Right cardiac atrium (tissue), 5 donors: ENCODE results near the gene CPAMD8. TPM values are rescaled to one million over a fixed set of nuclear protein-coding genes. Genes with fewer than 3 reads are reported as not detected.
A peak's percentile ranks its signal among the peaks of the same experiment; 100 is the strongest.

Experiments
- ATAC-seq, 2 donors: fragments of 200-7000 bp; cut with Tn5 transposase; one replicate each; pipeline versions ENCODE4 v1.8.0 to v1.9.1; 2020; ENCODE audit warnings: moderate library complexity in 2 of 2, mild to moderate bottlenecking in 1 of 2
- DNase-seq, 3 donors: peaks; one replicate each; pipeline ENCODE4 v3.0.0-alpha.2; 2020
- H3K27ac ChIP-seq: one replicate; pipeline ENCODE4 v1.5.1; 2013; ENCODE audit warnings: mild to moderate bottlenecking, low read length, control low read depth, moderate library complexity
- H3K27me3 ChIP-seq: one replicate; pipeline ENCODE4 v1.6.1; 2013; ENCODE audit not compliant: control insufficient read depth, insufficient read depth
- H3K4me1 ChIP-seq: one replicate; pipeline ENCODE4 v1.6.1; 2013; ENCODE audit warnings: low read length; ENCODE audit not compliant: control insufficient read depth, insufficient read depth
- H3K4me3 ChIP-seq: one replicate; pipeline ENCODE4 v1.5.1; 2013; ENCODE audit warnings: low read length, control low read depth
- H3K9me3 ChIP-seq: one replicate; pipeline ENCODE4 v1.6.1; 2013; ENCODE audit warnings: low read length; ENCODE audit not compliant: control insufficient read depth
- WGBS: extraction: QIAGEN DNeasy Blood & Tissue Kit; methylation state at CpG from one replicate; pipeline ENCODE4 v1.1.7; 2013; 5-methylcytosine and 5-hydroxymethylcytosine counted together
- intact Hi-C, 4 donors: fragments of 100-400 bp; cut with DNase I; formaldehyde crosslinking; loops; one replicate each; pipeline versions ENCODE4 v1.11.0 to v1.14.0; 2022 to 2023
- polyA plus RNA-seq: library from polyadenylated mRNA; stranded (reverse); fragments of 200-250 nt; gene quantifications from one replicate; pipeline ENCODE4 v1.2.3, GENCODE V29; 2013
- total RNA-seq, 4 donors: library from RNA; stranded (reverse); fragmentation: NEBNext Ultra II Directional; extraction: Animal tissue kit (Norgen Biotek cat#: 25700); gene quantifications; one replicate each; pipeline ENCODE4 v1.2.1, GENCODE V29; 2021
- donor health status: healthy with polysubstance abuse.
- donor health status: DM: no; HTN: yes; CAD: no.
- donor health status: DM: no; HTN: no; CAD: no.
- donor health status: DM: no; HTN: yes; CAD: no; lungs with severe emphysema.
- donor health status: DM: yes; HTN: yes; CAD: no.

The CPAMD8 gene
- total and polyA plus RNA-seq, 5 donors: 2.4 to 19.7 (median 9.6) TPM

DNA sequence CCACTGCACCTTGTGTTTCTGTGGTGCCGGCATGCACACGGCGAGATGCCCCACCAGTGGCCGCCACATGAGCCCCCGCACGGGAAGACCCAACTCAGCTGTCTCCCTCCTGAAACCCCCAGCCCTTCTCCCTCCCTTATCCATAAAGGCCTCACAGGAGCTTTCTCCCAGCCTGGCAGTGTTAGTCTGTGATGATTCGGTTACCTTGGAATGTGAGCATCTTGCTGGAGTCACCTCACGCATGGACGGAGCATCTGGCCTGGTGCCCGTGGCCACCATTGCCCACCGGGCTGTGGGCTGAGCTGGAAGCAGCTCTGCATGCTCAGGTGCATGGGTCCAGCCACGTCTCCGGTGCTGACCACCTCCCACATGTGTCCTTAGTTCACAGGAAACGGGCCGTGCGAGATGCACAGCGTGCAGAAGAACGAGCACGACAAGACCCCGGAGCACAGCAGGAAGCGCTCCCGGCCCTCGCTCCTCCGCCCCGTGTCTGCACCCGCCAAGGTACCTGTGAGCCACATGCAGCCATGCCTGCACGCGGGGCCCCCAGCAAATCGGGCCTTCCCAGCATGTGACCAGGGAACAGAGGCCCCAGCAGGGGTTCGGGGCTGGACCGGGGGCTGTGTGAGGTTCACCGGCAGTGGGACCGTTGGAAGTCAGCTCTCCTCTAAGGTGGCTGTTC, 175.4 kb downstream of the CPAMD8 start:
- intact Hi-C loops: no loop called here
- WGBS: 93% methylated on average over 33 of the region's 33 CpGs
- ATAC-seq: no peak

DNA sequence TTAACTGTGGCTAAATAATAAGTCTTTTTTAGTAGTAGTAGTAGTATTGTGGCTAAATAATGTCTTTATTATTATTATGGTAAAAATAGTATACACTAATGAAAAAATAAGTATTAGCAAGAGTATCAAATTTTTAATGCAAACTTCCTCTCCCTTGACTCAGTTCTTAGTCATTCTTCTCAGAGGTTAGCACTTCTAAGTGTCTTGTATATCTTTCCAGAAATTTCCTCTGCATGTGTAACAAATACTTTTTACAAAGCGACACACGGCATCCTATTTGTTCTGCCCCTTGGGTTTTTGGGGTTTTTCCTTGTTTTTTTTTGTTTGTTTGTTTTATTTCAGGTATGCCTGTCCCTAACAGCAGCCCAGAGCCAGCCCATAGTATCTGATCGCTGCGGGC, 176.5 kb downstream of the CPAMD8 start:
- DNase-seq: no peak
- intact Hi-C loops: no loop called here
- WGBS: 96% methylated on average over 4 of the region's 4 CpGs
- Histone ChIP-seq H3K4me3 (no peak overlapping the region), H3K4me1 (no peaks in the 10 kb centered on the region), H3K9me3 (no peaks in the 10 kb centered on the region), H3K27me3 (no peaks in the 10 kb centered on the region), H3K27ac (no peak overlapping the region)
- ATAC-seq: no peak

More for the DNA sequence above, 175.4 kb downstream of the CPAMD8 start:
- Histone ChIP-seq H3K4me1 (no peaks in the 10 kb centered on the region), H3K9me3 (no peaks in the 10 kb centered on the region), H3K4me3 (no peak overlapping the region), H3K27me3 (no peaks in the 10 kb centered on the region), H3K27ac (no peak overlapping the region)
- DNase-seq: peak in 1 of 3 donors; percentile 41

DNA sequence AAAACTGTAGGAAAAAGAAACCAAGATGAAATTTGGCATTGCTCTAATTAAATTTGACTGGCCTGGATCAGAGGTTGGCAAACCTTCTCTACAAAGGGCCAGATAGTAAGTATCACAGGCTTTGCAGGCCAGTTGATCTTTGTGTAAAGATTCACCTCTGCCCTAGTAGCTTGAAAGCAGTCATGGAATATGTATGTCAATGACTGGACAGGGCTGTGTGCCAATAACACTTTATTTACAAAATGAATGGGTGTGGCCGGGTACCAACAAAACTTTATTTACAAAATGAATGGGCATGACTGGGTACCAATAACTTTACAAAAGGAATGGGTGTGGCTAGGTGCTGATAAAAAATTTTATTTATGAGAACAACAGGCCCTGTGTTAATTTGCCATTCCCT, 177.4 kb downstream of the CPAMD8 start:
- Histone ChIP-seq H3K27me3 (no peaks in the 10 kb centered on the region), H3K27ac (no peak overlapping the region), H3K4me3 (no peak overlapping the region), H3K9me3 (no peaks in the 10 kb centered on the region), H3K4me1 (no peaks in the 10 kb centered on the region)
- 93% methylated on average over 1 of the region's 1 CpG for WGBS
- intact Hi-C loops: no loop called here
- no peak for DNase-seq
- no peak for ATAC-seq

DNA sequence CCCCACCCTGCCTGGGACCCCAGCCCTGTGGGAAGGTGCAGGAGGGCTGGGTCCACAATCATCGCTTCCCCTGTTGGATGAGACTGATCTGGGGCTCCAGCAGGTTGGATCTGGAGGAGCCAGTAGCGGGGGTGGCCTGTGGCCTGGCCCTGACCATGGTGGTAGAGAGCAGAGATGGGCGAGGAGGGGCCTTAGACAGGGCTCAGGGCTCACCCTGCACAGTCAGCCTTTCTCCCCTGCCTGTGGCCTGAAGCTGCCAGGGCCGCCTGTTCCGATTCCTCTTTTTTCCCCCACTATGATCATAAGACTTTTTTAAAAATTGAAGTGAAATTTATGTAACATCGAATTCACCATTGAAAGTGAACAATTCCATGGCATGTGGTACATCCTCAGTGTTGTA, 179.2 kb downstream of the CPAMD8 start:
- WGBS: 92% methylated on average over 6 of the region's 6 CpGs
- peak in 1 of 3 donors; percentile 61 for DNase-seq
- intact Hi-C loops: no loop called here
- Histone ChIP-seq H3K27me3 (no peaks in the 10 kb centered on the region), H3K4me3 (no peak overlapping the region), H3K4me1 (no peaks in the 10 kb centered on the region), H3K27ac (no peak overlapping the region), H3K9me3 (no peaks in the 10 kb centered on the region)
- peak; percentile 43 to 56 for ATAC-seq

DNA sequence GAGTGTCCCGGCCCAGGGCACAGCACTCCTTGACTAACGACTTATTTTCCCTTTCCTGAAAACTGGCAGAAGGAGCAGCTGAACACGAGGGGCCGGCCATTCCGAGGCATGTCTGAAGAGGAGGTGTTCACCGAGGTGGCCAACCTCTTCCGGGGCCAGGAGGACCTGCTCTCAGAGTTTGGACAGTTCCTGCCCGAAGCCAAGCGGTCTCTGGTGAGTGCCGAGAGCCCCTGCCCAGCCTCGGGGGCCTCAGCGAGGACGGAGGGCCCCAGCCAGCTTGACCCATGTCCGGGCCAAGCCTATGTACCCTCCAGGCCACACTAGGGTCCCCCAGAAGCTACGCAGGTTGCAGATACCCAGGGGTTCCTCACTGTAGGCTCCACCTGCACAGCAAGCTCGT, 179.7 kb downstream of the CPAMD8 start:
- ATAC-seq: peak; percentile 7 to 20

More for the DNA sequence above, 179.7 kb downstream of the CPAMD8 start:
- intact Hi-C loops: no loop called here
- WGBS: 97% methylated on average over 16 of the region's 16 CpGs
- H3K27ac ChIP-seq: no peak overlapping the region
- no peaks in the 10 kb centered on the region for H3K4me1 ChIP-seq
- DNase-seq: peak in 1 of 3 donors; percentile 34
- H3K27me3 ChIP-seq: no peaks in the 10 kb centered on the region
- H3K4me3 ChIP-seq: no peak overlapping the region
- H3K9me3 ChIP-seq: no peaks in the 10 kb centered on the region

Other genes starting within 250 kb of the CPAMD8 start
- gene SIN3B, start 197.4 kb downstream of the CPAMD8 start, total RNA-seq: 10 to 100 TPM; 27.8 to 35.4 (median 30.0) TPM
- gene SIN3B, start 197.4 kb downstream of the CPAMD8 start, polyA plus RNA-seq: 22.6 TPM
- 1 to 10 TPM in 3 of 4 donors, under 1 TPM in 1; 0.91 to 3.6 (median 1.1) TPM for gene F2RL3, start 137.8 kb downstream of the CPAMD8 start, total RNA-seq
- 3.0 TPM for gene F2RL3, start 137.8 kb downstream of the CPAMD8 start, polyA plus RNA-seq
- 1 to 10 TPM; 3.3 to 6.1 (median 5.6) TPM for gene HAUS8, start 48.6 kb upstream of the CPAMD8 start, total RNA-seq
- gene HAUS8, start 48.6 kb upstream of the CPAMD8 start, polyA plus RNA-seq: 4.7 TPM
- gene MYO9B, start 49.0 kb upstream of the CPAMD8 start, total RNA-seq: 10 to 100 TPM; 31.5 to 42.1 (median 36.6) TPM
- 30.0 TPM for gene MYO9B, start 49.0 kb upstream of the CPAMD8 start, polyA plus RNA-seq
- 10 to 100 TPM; 19.6 to 29.1 (median 27.7) TPM for gene USE1, start 188.5 kb upstream of the CPAMD8 start, total RNA-seq
- gene USE1, start 188.5 kb upstream of the CPAMD8 start, polyA plus RNA-seq: 49.7 TPM
- 10 to 100 TPM; 16.5 to 27.8 (median 22.6) TPM for gene OCEL1, start 199.4 kb upstream of the CPAMD8 start, total RNA-seq
- 37.5 TPM for gene OCEL1, start 199.4 kb upstream of the CPAMD8 start, polyA plus RNA-seq
- gene NR2F6, start 219.1 kb upstream of the CPAMD8 start, total RNA-seq: 10 to 100 TPM; 38.6 to 57.5 (median 45.7) TPM
- gene NR2F6, start 219.1 kb upstream of the CPAMD8 start, polyA plus RNA-seq: 28.6 TPM
- gene USHBP1, start 237.9 kb upstream of the CPAMD8 start, total RNA-seq: 1 to 10 TPM; 2.7 to 5.6 (median 3.5) TPM
- gene USHBP1, start 237.9 kb upstream of the CPAMD8 start, polyA plus RNA-seq: 10.1 TPM
- 10 to 100 TPM; 70.0 to 80.6 (median 75.4) TPM for gene BABAM1, start 240.6 kb upstream of the CPAMD8 start, total RNA-seq
- 80.7 TPM for gene BABAM1, start 240.6 kb upstream of the CPAMD8 start, polyA plus RNA-seq